GM19395 (cell line): ENCODE results near the gene ECSCR.
A peak's percentile ranks its signal among the peaks of the same experiment; 100 is the strongest.

Experiments used
- ATAC-seq: cut with Tn5 transposase; IDR thresholded peaks from one replicate; pipeline ENCODE4 v1.9.1; 2021; ENCODE audit warnings: mild to moderate bottlenecking, moderate library complexity; ENCODE audit not compliant: unreplicated experiment

The ECSCR gene

GRCh38 chr5:139474890-139475791, 12.6 kb upstream of the ECSCR start:
- ATAC-seq = no peak

GRCh38 chr5:139473565-139473964, 11.0 kb upstream of the ECSCR start:
- ATAC-seq = no peak

- ATAC-seq = no peak
These were observed 10.6 kb upstream of the ECSCR start for GRCh38 chr5:139473105-139473504.

- no peak for ATAC-seq
These were observed 10.0 kb upstream of the ECSCR start for GRCh38 chr5:139472386-139473030.

GRCh38 chr5:139470821-139471300, 8.3 kb upstream of the ECSCR start, which contains the start of gene SMIM33:
SMIM33 (plus strand) TSS chr5:139471004; CDS start chr5:139471122, 118 bp downstream.
- no peak for ATAC-seq

- ATAC-seq = no peak
These were observed 5.9 kb upstream of the ECSCR start for GRCh38 chr5:139468421-139468931.

GRCh38 chr5:139461698-139462097, 845 bp downstream of the ECSCR start:
- no peak for ATAC-seq

- no peak for ATAC-seq
These were observed 1.4 kb downstream of the ECSCR start for GRCh38 chr5:139461176-139461575.

GRCh38 chr5:139460455-139460854, 2.1 kb downstream of the ECSCR start:
- ATAC-seq = no peak

GRCh38 chr5:139459451-139459934, 3.0 kb downstream of the ECSCR start:
- peak; percentile 45 for ATAC-seq

GRCh38 chr5:139458580-139459407, 3.7 kb downstream of the ECSCR start:
- ATAC-seq = peak; percentile 69

- peak; percentile 44 for ATAC-seq
These were observed 4.8 kb downstream of the ECSCR start for GRCh38 chr5:139457653-139458306.

GRCh38 chr5:139457241-139457640, 5.3 kb downstream of the ECSCR start:
- no peak for ATAC-seq

GRCh38 chr5:139456776-139457175, 5.8 kb downstream of the ECSCR start:
- no peak for ATAC-seq

- no peak for ATAC-seq
These were observed 7.8 kb downstream of the ECSCR start for GRCh38 chr5:139454568-139455290.

GRCh38 chr5:139453683-139454567, 8.6 kb downstream of the ECSCR start:
- no peak for ATAC-seq

- ATAC-seq = no peak
These were observed 10.5 kb downstream of the ECSCR start for GRCh38 chr5:139451878-139452660.

- ATAC-seq = no peak
These were observed 11.4 kb downstream of the ECSCR start for GRCh38 chr5:139451176-139451575.
